Small intestine (tissue), 4 donors: ENCODE results near the gene PTGFRN. TPM values are rescaled to one million over a fixed set of nuclear protein-coding genes. Genes with fewer than 3 reads are reported as not detected.

Experiments
- polyA plus RNA-seq, 4 donors: library from polyadenylated mRNA; stranded (reverse) in 3 of 4; unstranded in 1 of 4; fragments of 200-250 nt in 3 of 4; fragments of 120-200 nt in 1 of 4; gene quantifications; one replicate each; pipeline versions ENCODE4 v1.2.1 to v1.2.3, GENCODE V29; 2013
- donor health status: healthy with polysubstance abuse.
- donor health status: Bipolar disorder and iron deficiency.
- donor health status: healthy.

PTGFRN gene
- polyA plus RNA-seq, 4 donors, result 12.7 to 26.9 (median 19.2) TPM

Other genes with a start within 250 kb of the PTGFRN start
- 10 to 100 TPM in 1 of 4 donors, 1 to 10 TPM in 3; 5.4 to 44.8 (median 7.0) TPM for gene IGSF3, start 242.2 kb upstream of the PTGFRN start, polyA plus RNA-seq
- gene CD2, start 155.5 kb upstream of the PTGFRN start, polyA plus RNA-seq, result 10 to 100 TPM in 1 of 4 donors, 1 to 10 TPM in 3; 2.1 to 14.9 (median 5.1) TPM
- gene CD101, start 91.8 kb downstream of the PTGFRN start, polyA plus RNA-seq, result 1 to 10 TPM; 1.3 to 6.2 (median 3.0) TPM
- gene TTF2, start 150.4 kb downstream of the PTGFRN start, polyA plus RNA-seq, result 10 to 100 TPM in 1 of 4 donors, 1 to 10 TPM in 3; 1.8 to 18.6 (median 4.9) TPM
- 1 to 10 TPM; 1.9 to 7.2 (median 4.0) TPM for gene TRIM45, start 211.8 kb downstream of the PTGFRN start, polyA plus RNA-seq